Activated CD4-positive, alpha-beta T cell treated with anti-CD3 and anti-CD28 coated beads for 4 hours (primary cell): ENCODE measurements around the gene KCNIP3.

Source experiments
- DNase-seq, 2 donors: peaks; one replicate each; pipeline ENCODE4 v3.0.0-alpha.2; 2020

KCNIP3 gene

GRCh38 chr2:95297639-95298395, 670 bp downstream of the KCNIP3 start:
- DNase-seq: no peak

GRCh38 chr2:95298486-95299111, 1.5 kb downstream of the KCNIP3 start:
- no peak for DNase-seq

- DNase-seq: no peak
These were observed 2.8 kb downstream of the KCNIP3 start for GRCh38 chr2:95299961-95300360.

GRCh38 chr2:95300450-95300849, 3.3 kb downstream of the KCNIP3 start:
- no peak for DNase-seq

GRCh38 chr2:95301186-95301585, 4.0 kb downstream of the KCNIP3 start:
- DNase-seq: no peak

- no peak for DNase-seq
These were observed 4.9 kb downstream of the KCNIP3 start for GRCh38 chr2:95301876-95302641.

GRCh38 chr2:95303191-95303919, 6.2 kb downstream of the KCNIP3 start:
- no peak for DNase-seq

- no peak for DNase-seq
These were observed 8.4 kb downstream of the KCNIP3 start for GRCh38 chr2:95305380-95306061.

- DNase-seq: no peak
These were observed 9.3 kb downstream of the KCNIP3 start for GRCh38 chr2:95306336-95306895.

GRCh38 chr2:95307036-95307435, 9.9 kb downstream of the KCNIP3 start:
- no peak for DNase-seq

- DNase-seq: no peak
These were observed 10.7 kb downstream of the KCNIP3 start for GRCh38 chr2:95307878-95308277.

GRCh38 chr2:95308426-95308990, 11.4 kb downstream of the KCNIP3 start:
- no peak for DNase-seq

GRCh38 chr2:95309599-95309998, 12.5 kb downstream of the KCNIP3 start:
- no peak for DNase-seq

- no peak for DNase-seq
These were observed 13.1 kb downstream of the KCNIP3 start for GRCh38 chr2:95310216-95310615.

- DNase-seq: no peak
These were observed 13.5 kb downstream of the KCNIP3 start for GRCh38 chr2:95310651-95311050.

- no peak for DNase-seq
These were observed 14.8 kb downstream of the KCNIP3 start for GRCh38 chr2:95311815-95312542.

- DNase-seq: no peak
These were observed 15.5 kb downstream of the KCNIP3 start for GRCh38 chr2:95312543-95313201.

- DNase-seq: no peak
These were observed 16.4 kb downstream of the KCNIP3 start for GRCh38 chr2:95313296-95314131.

- no peak for DNase-seq
These were observed 17.4 kb downstream of the KCNIP3 start for GRCh38 chr2:95314598-95314963.
